NCI-H446 treated with DMSO at 0.1 percent for 48 hours (cell line): ENCODE measurements around the gene NUTM2G.
"Not testable (repeated sequence)": the region's sequence is repeated elsewhere in the genome, so short reads cannot be mapped to it uniquely, and the experiment has no call there.

Experiments
- DNase-seq: peaks from one replicate; lab custom pipeline; 2025; lab: John Stamatoyannopoulos, UW

NUTM2G gene

DNA sequence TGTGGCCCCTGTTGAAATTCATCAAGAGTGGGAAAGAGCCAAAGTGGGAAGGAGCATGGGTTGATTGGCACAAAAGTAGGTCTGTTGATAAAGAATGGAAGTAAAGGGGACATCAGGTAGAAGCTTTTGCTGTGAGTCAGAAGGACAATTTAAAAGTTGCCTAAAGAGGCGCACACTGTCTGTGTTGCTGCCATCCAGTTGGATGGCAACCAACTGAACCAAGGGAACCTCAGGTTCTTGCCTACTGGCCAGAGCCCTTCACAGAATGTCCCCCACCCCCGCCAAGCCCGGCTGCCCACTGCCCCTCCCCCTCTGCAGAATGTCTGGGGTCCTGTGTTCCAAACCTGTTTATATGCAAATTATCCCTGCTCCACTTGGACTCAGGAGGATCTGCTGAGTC lies at the start of gene NUTM2G:
Gene NUTM2G (plus strand): TSS at position 301 of the 400 bp plus-strand sequence. CDS start 182 bp downstream, outside the sequence.
- DNase-seq: not testable (repeated sequence)

- no peak for DNase-seq
These were observed 44.7 kb upstream of the NUTM2G start for GRCh38 chr9:96883922-96884321.

DNA sequence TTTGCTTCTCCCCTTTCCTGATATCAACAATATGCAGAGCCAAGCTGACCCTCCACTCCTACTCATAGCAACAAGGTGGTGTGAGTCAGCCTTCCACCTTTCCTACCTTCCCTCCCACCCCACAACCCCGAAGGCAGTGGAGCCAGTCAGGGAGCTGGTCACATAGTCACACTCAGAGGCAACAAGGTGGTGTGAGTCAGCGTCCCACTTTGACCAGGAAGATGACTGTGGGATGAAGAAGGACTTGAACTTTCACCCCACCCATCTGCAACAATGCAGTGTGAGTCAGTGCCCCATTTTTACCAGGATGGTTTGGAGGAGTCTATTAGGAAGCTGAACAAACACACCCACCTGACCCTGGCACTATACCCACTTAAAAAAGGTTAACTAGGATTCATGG lies 44.2 kb upstream of the NUTM2G start:
- no peak for DNase-seq

GRCh38 chr9:96885424-96885823 lies 43.2 kb upstream of the NUTM2G start:
- DNase-seq: no peak

- DNase-seq: no peak
These were observed 40.1 kb upstream of the NUTM2G start for GRCh38 chr9:96888591-96888990.

DNA sequence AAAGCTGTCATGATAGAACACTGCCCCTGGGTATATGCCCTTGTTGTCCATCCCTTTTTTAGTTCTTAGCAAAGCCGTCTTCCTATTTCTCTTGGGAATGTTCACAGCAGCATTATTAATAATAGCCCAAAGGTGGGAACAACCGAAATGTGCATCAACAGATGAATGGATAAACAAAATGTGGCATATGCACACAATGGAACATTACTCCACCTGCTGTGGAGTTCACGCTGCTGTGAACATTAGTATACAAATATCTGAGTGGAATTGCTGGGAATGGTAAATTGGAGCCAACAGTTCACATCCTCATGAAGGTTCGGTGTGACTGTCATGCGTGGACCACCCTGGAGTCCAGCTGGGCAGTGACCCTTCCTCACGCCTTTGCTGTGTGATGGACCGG lies 36.5 kb upstream of the NUTM2G start:
- no peak for DNase-seq

DNA sequence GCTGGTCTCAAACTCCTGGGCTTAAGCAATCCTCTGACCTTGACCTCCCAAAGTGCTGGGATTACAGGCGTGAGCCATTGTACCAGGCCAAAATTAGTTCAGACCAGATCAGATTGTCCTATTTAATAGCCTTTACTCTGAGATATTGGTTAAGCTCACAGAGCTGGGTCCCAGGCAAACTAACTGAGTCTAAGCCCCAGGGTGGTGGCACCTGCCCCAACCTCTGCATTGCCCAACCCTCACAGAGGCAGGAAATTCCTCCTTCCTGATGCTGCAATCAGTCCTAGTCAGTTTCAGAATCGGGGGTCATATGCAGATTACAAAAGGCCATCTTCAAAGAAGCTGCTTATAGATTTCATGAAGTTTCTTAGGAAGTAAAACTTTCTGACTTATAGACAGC lies 28.6 kb upstream of the NUTM2G start:
- DNase-seq: not testable (repeated sequence)

GRCh38 chr9:96904947-96905722 lies 23.5 kb upstream of the NUTM2G start:
- DNase-seq: not testable (repeated sequence)

- DNase-seq: not testable (repeated sequence)
These were observed 20.2 kb upstream of the NUTM2G start for GRCh38 chr9:96908479-96908878.

GRCh38 chr9:96915539-96915938 lies 13.1 kb upstream of the NUTM2G start:
- DNase-seq: not testable (repeated sequence)

GRCh38 chr9:96916531-96916930 lies 12.1 kb upstream of the NUTM2G start:
- DNase-seq: not testable (repeated sequence)

DNA sequence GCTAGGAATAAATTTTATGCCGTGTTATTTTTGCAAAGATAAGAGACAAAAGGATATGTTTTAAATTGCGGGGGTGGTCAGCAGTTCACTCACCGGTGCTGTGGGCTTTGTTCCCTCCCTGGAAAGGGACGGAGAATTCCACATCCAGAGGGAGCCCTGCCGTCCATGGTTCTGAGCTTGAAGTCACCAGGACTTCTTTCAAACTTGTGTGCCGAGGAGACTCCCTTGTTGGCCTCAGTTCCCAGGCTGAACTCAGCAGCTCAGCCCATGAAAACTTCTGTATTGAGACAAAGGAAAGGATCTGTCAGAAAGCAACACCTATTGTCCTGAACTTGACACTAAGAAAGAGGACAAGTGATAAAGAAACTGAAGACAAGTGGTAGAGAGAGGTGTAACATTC lies 10.1 kb upstream of the NUTM2G start:
- not testable (repeated sequence) for DNase-seq

DNA sequence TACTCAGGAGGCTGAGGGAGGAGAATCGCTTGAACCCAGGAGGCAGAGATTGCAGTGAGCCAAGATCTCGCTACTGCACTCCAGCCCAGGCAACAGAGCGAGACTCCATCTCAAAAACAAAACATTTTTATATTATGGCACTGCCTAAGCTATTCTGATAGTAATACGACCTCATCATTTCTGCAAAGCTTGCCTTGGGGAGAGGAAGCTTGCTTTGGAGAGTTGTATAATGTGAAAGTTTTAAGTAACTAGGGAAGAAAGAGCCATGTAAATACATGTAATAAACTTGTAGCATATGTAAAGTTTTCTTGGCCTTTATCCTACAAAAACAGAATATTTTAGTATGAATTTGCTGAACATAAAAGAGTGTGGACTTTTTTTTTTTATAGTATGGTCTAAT lies 7.8 kb upstream of the NUTM2G start:
- DNase-seq: not testable (repeated sequence)

- DNase-seq: not testable (repeated sequence)
These were observed 3.1 kb upstream of the NUTM2G start for GRCh38 chr9:96925587-96925986.

DNA sequence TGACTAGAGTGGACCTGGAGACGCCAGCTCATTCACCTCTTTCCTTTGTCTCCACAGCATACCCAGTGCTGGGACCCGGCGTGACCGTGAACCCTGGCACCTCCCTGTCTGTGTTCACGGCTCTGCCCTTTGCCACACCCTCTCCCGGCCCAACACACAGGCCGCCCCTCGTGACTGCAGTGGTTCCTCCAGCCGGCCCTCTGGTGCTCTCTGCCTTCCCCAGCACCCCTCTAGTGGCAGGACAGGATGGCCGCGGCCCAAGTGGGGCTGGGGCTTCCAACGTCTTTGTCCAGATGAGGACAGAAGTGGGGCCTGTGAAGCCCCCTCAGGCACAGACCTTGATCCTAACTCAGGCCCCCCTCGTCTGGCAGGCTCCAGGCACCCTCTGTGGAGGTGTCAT lies 3.0 kb downstream of the NUTM2G start:
- DNase-seq: not testable (repeated sequence)

DNA sequence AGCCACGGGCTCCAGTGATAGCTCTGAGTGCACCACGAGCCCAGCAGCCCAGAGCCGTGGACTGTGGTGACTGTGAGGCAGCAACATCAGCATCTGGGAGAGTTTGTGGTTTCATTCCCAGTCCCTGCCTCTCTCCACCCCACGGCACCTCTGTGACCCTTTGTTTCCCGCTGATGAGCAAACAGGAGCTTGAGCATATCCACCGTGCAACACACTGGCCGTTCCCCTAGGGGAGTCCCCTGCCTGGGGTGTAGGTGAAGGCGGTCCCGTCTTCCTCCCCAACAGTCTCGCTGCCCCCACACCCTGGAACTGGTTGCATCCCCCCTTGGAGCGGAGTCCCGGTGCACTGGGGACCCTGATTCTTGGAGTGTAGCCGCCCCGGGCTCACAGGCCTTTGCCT lies 5.5 kb downstream of the NUTM2G start:
- DNase-seq: not testable (repeated sequence)

DNA sequence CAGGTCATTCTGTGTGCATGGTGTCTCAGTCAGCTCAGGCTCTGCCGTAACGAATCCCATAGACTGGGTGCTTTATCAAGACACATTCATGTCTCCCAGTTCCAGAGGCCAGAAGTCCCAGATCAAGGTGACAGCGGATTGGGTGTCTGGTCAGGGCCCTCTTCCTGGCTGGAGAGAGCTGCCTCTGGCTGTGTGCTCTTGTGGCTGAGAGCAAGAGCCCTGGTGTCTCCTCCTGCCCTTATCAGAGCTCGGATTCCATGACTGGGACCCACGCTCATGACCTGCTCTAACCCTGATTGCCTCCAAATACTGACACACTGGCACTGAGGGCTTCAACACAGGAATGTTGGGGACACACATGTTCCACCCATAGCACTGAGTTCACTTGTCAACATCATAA lies 6.1 kb downstream of the NUTM2G start:
- DNase-seq: not testable (repeated sequence)

DNA sequence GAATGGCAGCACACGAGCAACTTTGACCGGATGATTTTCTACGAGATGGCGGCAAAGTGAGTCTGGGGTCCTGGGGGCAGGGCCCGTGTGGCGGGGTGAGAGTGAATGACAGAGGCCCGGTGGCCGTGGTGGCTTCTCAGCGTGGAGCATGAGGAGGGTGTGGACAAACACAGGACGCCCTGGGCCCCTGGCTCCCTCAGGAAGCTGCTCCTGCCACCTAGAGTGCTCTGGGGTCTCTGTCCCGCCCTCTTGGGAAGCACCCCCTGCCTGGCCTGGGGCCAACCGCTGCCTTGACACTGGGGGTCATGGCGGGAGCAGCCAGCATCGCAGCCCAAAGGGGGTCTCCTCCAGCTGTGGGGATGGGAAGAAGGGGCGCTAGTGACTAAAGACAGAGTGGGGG lies 6.8 kb downstream of the NUTM2G start:
- DNase-seq: not testable (repeated sequence)

GRCh38 chr9:96937442-96937841 lies 8.8 kb downstream of the NUTM2G start:
- DNase-seq: not testable (repeated sequence)

DNA sequence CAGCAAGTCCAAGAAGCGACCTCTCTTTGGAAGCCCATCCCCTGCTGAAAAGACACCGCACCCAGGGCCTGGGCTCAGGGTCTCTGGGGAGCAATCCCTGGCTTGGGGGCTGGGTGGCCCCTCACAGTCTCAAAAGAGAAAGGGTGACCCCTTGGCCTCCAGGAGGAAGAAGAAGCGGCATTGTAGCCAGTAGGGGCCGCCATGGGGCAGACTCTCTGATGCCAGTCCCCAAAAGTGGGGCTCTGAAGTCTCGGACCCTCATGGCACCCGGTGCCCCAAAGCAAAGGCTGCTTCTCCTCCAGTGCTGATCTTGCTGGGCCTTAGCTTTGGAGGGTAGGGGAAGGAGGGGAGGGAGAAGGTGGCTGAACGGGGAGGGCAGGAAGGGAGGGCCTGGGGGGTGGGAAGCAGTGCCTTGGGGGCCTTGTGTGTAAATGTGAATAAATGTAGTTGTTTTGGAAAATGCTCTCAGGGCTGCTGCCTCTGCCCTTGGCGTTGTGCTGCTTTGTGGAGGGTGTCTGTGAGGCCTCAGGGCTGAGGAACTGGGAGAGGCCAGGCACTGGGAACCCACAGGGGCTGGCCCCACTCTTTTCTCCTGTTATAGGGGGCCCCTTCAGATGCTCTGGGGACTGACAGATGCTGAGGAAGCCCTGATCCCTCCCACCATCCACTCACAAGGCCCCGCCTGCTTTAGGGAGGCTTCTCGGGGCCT lies 10.5 kb downstream of the NUTM2G start:
- DNase-seq: not testable (repeated sequence)

DNA sequence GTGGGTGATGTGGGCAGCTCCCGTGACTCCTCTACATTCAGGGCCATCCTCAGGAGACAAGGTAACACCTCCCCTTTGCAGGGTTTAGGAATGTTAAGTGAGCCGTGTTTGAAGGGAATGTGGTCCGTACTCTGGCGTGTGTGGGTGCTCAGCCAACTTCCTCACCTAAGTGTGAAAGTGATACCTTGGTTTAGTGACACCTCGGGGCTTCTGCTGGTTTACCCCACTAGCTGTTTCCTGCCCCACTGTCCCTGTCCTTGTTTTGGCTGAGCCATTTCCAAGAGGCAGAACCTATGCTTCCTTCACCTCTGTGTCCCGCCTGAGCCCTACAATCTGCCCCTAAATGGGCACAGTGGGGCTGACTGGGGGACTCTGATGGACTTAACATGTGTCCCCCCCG lies 12.3 kb downstream of the NUTM2G start:
- not testable (repeated sequence) for DNase-seq

GRCh38 chr9:96941628-96942027 lies 13.0 kb downstream of the NUTM2G start:
- not testable (repeated sequence) for DNase-seq

- DNase-seq: not testable (repeated sequence)
These were observed 13.5 kb downstream of the NUTM2G start for GRCh38 chr9:96942181-96942580.
